ENCODE data around the gene ZBTB43.
A peak's percentile ranks its signal among the peaks of the same experiment; 100 is the strongest.

Gene ZBTB43

GRCh38 chr9:126854734-126855133 is 49.9 kb downstream of the ZBTB43 start:
- peaks cover 18% of the 10 kb centered on the region for H3K27me3 ChIP-seq
- TF ChIP-seq, protein P1, sequence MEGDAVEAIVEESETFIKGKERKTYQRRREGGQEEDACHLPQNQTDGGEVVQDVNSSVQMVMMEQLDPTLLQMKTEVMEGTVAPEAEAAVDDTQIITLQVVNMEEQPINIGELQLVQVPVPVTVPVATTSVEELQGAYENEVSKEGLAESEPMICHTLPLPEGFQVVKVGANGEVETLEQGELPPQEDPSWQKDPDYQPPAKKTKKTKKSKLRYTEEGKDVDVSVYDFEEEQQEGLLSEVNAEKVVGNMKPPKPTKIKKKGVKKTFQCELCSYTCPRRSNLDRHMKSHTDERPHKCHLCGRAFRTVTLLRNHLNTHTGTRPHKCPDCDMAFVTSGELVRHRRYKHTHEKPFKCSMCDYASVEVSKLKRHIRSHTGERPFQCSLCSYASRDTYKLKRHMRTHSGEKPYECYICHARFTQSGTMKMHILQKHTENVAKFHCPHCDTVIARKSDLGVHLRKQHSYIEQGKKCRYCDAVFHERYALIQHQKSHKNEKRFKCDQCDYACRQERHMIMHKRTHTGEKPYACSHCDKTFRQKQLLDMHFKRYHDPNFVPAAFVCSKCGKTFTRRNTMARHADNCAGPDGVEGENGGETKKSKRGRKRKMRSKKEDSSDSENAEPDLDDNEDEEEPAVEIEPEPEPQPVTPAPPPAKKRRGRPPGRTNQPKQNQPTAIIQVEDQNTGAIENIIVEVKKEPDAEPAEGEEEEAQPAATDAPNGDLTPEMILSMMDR (IDR thresholded peaks at IDR 0.05; ENCODE audit: low read depth, low read length) = no peak
- no peak for DNase-seq
- H3K9me3 ChIP-seq = no peaks in the 10 kb centered on the region
- H3K4me3 ChIP-seq (ENCODE audit: low read depth, low read length) = no peak overlapping the region
- no peaks in the 10 kb centered on the region for H3K4me1 ChIP-seq
- no peaks in the 10 kb centered on the region for H3K36me3 ChIP-seq

DNA sequence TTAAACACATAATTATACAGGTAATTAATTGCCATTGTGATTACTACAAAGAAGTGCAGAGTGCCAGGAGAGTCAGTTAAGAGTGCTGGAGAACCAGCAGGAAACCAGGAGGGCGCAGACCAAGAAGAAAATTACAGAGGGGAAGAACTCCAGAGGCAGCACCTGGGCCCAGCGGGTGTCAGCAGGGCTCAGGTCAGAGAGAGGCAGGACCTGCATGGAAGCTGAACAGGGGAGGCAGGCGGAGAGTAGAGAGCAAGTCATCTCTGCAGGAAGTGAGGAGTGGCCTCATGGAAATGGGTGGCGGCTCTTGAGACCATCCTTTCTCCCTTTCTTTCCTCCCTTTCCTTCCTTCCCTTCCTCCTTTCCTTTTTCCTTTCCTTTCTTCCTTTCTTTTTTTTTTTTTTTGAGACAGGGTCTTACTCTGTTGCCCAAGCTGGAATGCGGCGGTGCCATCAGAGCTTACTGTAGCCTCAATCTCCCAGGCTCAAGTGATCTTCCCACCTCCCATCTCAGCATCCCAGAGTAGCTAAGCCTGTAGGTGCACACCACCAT is 51.6 kb downstream of the ZBTB43 start:
- Histone ChIP-seq H3K9me3 (no peaks in the 10 kb centered on the region), H3K36me3 (no peaks in the 10 kb centered on the region), H3K27me3 (peaks cover 18% of the 10 kb centered on the region), H3K4me3 (ENCODE audit: low read depth, low read length) (no peak overlapping the region), H3K4me1 (no peaks in the 10 kb centered on the region)
- no peak for DNase-seq
- TF ChIP-seq, protein P1 (IDR thresholded peaks at IDR 0.05; ENCODE audit: low read depth, low read length) = no peak

GRCh38 chr9:126857261-126857960 is 52.6 kb downstream of the ZBTB43 start:
- Histone ChIP-seq H3K4me1 (no peaks in the 10 kb centered on the region), H3K27me3 (peaks cover 8% of the 10 kb centered on the region), H3K36me3 (no peaks in the 10 kb centered on the region), H3K4me3 (ENCODE audit: low read depth, low read length) (no peak overlapping the region), H3K9me3 (no peaks in the 10 kb centered on the region)
- TF ChIP-seq, protein P1 (IDR thresholded peaks at IDR 0.05; ENCODE audit: low read depth, low read length) = no peak
- DNase-seq = no peak

DNA sequence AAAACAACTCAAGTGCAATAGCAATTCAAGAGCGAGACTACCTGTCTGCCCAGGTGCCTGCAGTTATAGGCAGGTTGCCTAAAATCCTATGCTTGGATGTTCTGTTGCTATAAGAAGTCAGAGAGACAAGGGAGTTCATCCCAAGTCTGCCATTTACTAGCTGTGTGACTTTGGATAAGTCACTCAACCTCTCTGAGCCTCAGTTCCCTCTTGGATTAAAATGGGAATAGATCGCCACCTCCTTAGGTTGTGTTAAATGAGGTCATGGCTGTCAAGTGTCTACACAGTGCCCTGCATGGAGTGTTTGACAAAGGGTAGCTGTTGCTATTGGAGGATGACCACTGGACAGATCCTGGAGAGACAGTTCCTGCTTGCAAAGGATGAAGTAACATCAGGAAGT is 54.3 kb downstream of the ZBTB43 start:
- H3K4me1 ChIP-seq = no peaks in the 10 kb centered on the region
- H3K4me3 ChIP-seq (ENCODE audit: low read depth, low read length) = no peak overlapping the region
- TF ChIP-seq, protein P1 (IDR thresholded peaks at IDR 0.05; ENCODE audit: low read depth, low read length) = no peak
- peaks cover 5% of the 10 kb centered on the region; the same call in 1 of the 2 replicates for H3K27me3 ChIP-seq
- H3K36me3 ChIP-seq = no peaks in the 10 kb centered on the region; the same call in 1 of the 2 replicates
- no peaks in the 10 kb centered on the region for H3K9me3 ChIP-seq
- DNase-seq = no peak

DNA sequence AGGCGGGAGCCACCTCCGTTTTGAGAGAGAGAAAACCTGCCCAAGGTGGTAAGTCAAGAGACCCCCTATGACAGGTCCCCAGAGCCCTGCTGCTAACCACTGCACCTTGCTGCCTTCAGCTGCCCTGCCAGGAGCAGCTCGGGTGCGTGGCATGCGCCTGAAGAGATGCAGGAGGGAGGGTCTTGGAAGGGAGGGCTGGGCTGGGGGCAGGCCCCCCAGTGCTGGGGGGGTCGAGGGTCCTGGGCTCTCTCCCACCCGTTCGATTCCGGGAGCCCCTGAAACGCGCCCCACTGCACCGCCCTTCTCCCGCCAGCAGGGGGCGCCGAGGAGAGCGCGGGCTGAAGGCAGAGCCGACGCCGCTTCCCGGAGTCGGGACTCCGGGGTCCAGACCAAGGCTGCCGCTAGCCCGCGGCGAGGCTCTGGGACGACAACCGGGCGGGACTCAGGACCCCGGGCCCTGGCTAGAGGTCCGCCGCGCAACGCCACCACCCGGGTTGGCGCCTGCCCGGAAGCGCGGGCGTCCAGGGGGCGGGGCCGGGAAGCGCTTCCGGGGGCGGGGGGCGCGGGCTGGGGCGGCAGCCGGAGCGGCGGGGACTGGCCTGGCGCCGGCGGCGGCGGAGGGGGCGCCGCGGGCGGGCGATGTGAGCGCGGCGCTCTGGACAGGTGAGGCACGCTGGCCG is 55.4 kb downstream of the ZBTB43 start, which contains the start of gene ZBTB34:
TSS of gene ZBTB34 (plus strand) at position 563 of the 680 bp plus-strand sequence. CDS start 18,761 bp downstream, outside the sequence.
- H3K4me1 ChIP-seq = no peaks in the 10 kb centered on the region
- DNase-seq = peak; percentile 78
- TF ChIP-seq, protein P1 (IDR thresholded peaks at IDR 0.05; ENCODE audit: low read depth, low read length) = peak; percentile 90
- H3K4me3 ChIP-seq (ENCODE audit: low read depth, low read length) = peak within 1 kb of the TSS; percentile 82
- no peaks in the 10 kb centered on the region; the same call in 1 of the 2 replicates for H3K27me3 ChIP-seq
- H3K36me3 ChIP-seq = no peaks in the 10 kb centered on the region; the same call in none of the 2 replicates
- no peaks in the 10 kb centered on the region for H3K9me3 ChIP-seq

Measured in BE2C (cell line).